Vagina (tissue), 2 donors: ENCODE data around the gene RBM24. TPM values are rescaled to one million over a fixed set of nuclear protein-coding genes. Genes with fewer than 3 reads are reported as not detected.

Experiments used
- DNase-seq, 2 donors: peaks; one replicate each; pipeline ENCODE4 v3.0.0-alpha.2; 2017; ENCODE audit errors: extremely low spot score in 2 of 2
- H3K27ac ChIP-seq: fragments of 200-600 bp; sonication (generic); one replicate; pipeline ENCODE4 v1.5.1; 2019
- H3K27me3 ChIP-seq: fragments of 200-600 bp; sonication (generic); one replicate; pipeline ENCODE4 v1.5.1; 2019
- H3K36me3 ChIP-seq, 2 donors: fragments of 200-600 bp; sonication (generic); one replicate each; pipeline ENCODE4 v1.5.1; 2017 to 2019
- H3K4me1 ChIP-seq: fragments of 200-600 bp; sonication (generic); one replicate; pipeline ENCODE4 v1.5.1; 2019
- H3K4me3 ChIP-seq, 2 donors: fragments of 200-600 bp; sonication (generic); 1 replicate in 1 of 2; 2 replicates in 1 of 2; pipeline ENCODE4 v1.5.1; 2016 to 2019
- H3K9me3 ChIP-seq: fragments of 200-600 bp; sonication (generic); one replicate; pipeline ENCODE4 v1.5.1; 2019
- CTCF ChIP-seq, 3 experiments: fragments of 450-650 bp in 2 of 3; fragments of 200-600 bp in 1 of 3; sonication (generic) in 1 of 3; IDR thresholded peaks; one replicate each; pipeline ENCODE4 v1.5.1; 2017 to 2019; ENCODE audit warnings: antibody characterized with exemption in 3 of 3, mild to moderate bottlenecking in 2 of 3, moderate library complexity in 2 of 3
- POLR2A ChIP-seq, 2 donors: fragments of 450-650 bp; IDR thresholded peaks; one replicate each; pipeline ENCODE4 v1.6.1; 2017; ENCODE audit warnings: antibody characterized with exemption in 2 of 2, mild to moderate bottlenecking in 2 of 2, moderate library complexity in 2 of 2
- POLR2AphosphoS5 ChIP-seq, 2 donors: sonication (generic); formaldehyde crosslinking; IDR thresholded peaks; one replicate each; pipeline ENCODE4 v1.9.0; 2017; ENCODE audit warnings: antibody characterized with exemption in 2 of 2, mild to moderate bottlenecking in 2 of 2, low read depth in 1 of 2; ENCODE audit not compliant: insufficient read depth in 1 of 2
- intact Hi-C: fragments of 100-400 bp; cut with DNase I; formaldehyde crosslinking; loops from one replicate; pipeline ENCODE4 v1.15.1; 2023
- total RNA-seq: library from RNA; depleted of rRNA; stranded (reverse); fragments of >200 nt; gene quantifications from one replicate; pipeline ENCODE4 v1.2.3, GENCODE V29; 2016

RBM24 gene
- total RNA-seq, 1 donor from 2014 or later: 2.7 TPM

GRCh38 chr6:17336425-17336824 lies 55.3 kb downstream of the RBM24 start:
- Histone ChIP-seq H3K27ac (no peak overlapping the region), H3K27me3 (no peaks in the 10 kb centered on the region), H3K4me1 (no peaks in the 10 kb centered on the region), H3K36me3 (no peaks in the 10 kb centered on the region), H3K9me3 (no peaks in the 10 kb centered on the region), H3K4me3 (no peak overlapping the region)
- no peak for DNase-seq
- TF ChIP-seq POLR2A (IDR thresholded peaks at IDR 0.05): no peak
- TF ChIP-seq CTCF (IDR thresholded peaks at IDR 0.05): no peak
- no peak for TF ChIP-seq POLR2AphosphoS5 (IDR thresholded peaks at IDR 0.05; ENCODE audit: insufficient read depth in 1 of 2, low read depth in 1 of 2)
- intact Hi-C loops: no loop called here

- Histone ChIP-seq H3K27me3 (no peaks in the 10 kb centered on the region), H3K4me1 (no peaks in the 10 kb centered on the region), H3K9me3 (no peaks in the 10 kb centered on the region), H3K4me3 (no peak overlapping the region), H3K27ac (no peak overlapping the region), H3K36me3 (no peaks in the 10 kb centered on the region)
- DNase-seq: no peak
- TF ChIP-seq CTCF (IDR thresholded peaks at IDR 0.05) (no peak), POLR2AphosphoS5 (IDR thresholded peaks at IDR 0.05; ENCODE audit: insufficient read depth in 1 of 2, low read depth in 1 of 2) (no peak), POLR2A (IDR thresholded peaks at IDR 0.05) (no peak)
- intact Hi-C loops: no loop called here
Measured at GRCh38 chr6:17339308-17339670, 58.1 kb downstream of the RBM24 start.

GRCh38 chr6:17341117-17341805 lies 60.1 kb downstream of the RBM24 start:
- no peaks in the 10 kb centered on the region for H3K9me3 ChIP-seq
- no peaks in the 10 kb centered on the region for H3K27me3 ChIP-seq
- H3K36me3 ChIP-seq: no peaks in the 10 kb centered on the region
- no peak overlapping the region for H3K4me3 ChIP-seq
- TF ChIP-seq POLR2A (IDR thresholded peaks at IDR 0.05) (no peak), CTCF (IDR thresholded peaks at IDR 0.05) (no peak), POLR2AphosphoS5 (IDR thresholded peaks at IDR 0.05; ENCODE audit: insufficient read depth in 1 of 2, low read depth in 1 of 2) (no peak)
- no peak overlapping the region for H3K27ac ChIP-seq
- intact Hi-C loops: no loop called here
- H3K4me1 ChIP-seq: no peaks in the 10 kb centered on the region
- DNase-seq: no peak

- TF ChIP-seq POLR2AphosphoS5 (IDR thresholded peaks at IDR 0.05; ENCODE audit: insufficient read depth in 1 of 2, low read depth in 1 of 2): no peak
- TF ChIP-seq POLR2A (IDR thresholded peaks at IDR 0.05): no peak
- TF ChIP-seq CTCF (IDR thresholded peaks at IDR 0.05): no peak
- no peak overlapping the region for H3K27ac ChIP-seq
- no peaks in the 10 kb centered on the region for H3K27me3 ChIP-seq
- no peak overlapping the region for H3K4me3 ChIP-seq
- DNase-seq: no peak
- intact Hi-C loops: no loop called here
- no peaks in the 10 kb centered on the region for H3K4me1 ChIP-seq
- no peaks in the 10 kb centered on the region for H3K9me3 ChIP-seq
- H3K36me3 ChIP-seq: no peaks in the 10 kb centered on the region
Measured at GRCh38 chr6:17341891-17342290, 60.7 kb downstream of the RBM24 start.

- Histone ChIP-seq H3K4me1 (no peaks in the 10 kb centered on the region), H3K4me3 (no peak overlapping the region), H3K9me3 (no peaks in the 10 kb centered on the region), H3K27me3 (no peaks in the 10 kb centered on the region), H3K27ac (no peak overlapping the region), H3K36me3 (no peaks in the 10 kb centered on the region)
- TF ChIP-seq POLR2A (IDR thresholded peaks at IDR 0.05): no peak
- TF ChIP-seq CTCF (IDR thresholded peaks at IDR 0.05): no peak
- no peak for TF ChIP-seq POLR2AphosphoS5 (IDR thresholded peaks at IDR 0.05; ENCODE audit: insufficient read depth in 1 of 2, low read depth in 1 of 2)
- DNase-seq: no peak
- intact Hi-C loops: no loop called here
Measured at GRCh38 chr6:17343215-17343614, 62.1 kb downstream of the RBM24 start.
